IMR-90 (cell line): ENCODE results near the gene AHI1. TPM values are rescaled to one million over a fixed set of nuclear protein-coding genes. Genes with fewer than 3 reads are reported as not detected.

Experiments
- ATAC-seq: fragments of 200-7000 bp; cut with Tn5 transposase; 2 replicates; pipeline ENCODE4 v1.9.1; 2020; ENCODE audit warnings: low read depth, mild to moderate bottlenecking, moderate library complexity
- BruUV-seq: library from RNA; stranded (reverse); fragments of 400-500 nt; replicated peaks from 2 replicates; lab custom pipeline; 2021; lab: Mats Ljungman, UMichigan
- CTCF ChIA-PET: fragments of 300-600 bp; formaldehyde crosslinking; extraction: SDS; loops from one replicate; lab custom pipeline; 2021; ENCODE audit warnings: antibody characterized with exemption; lab: Yijun Ruan, JAX
- POLR2A ChIA-PET: fragments of 300-600 bp; sonication (Branson Sonifier 250); formaldehyde crosslinking; loops from one replicate; lab custom pipeline; 2022; ENCODE audit warnings: antibody characterized with exemption; ENCODE audit not compliant: unreplicated experiment; lab: Charles Lee
- DNase-seq: peaks from one replicate; pipeline ENCODE4 v3.0.0; 2013
- H2AFZ ChIP-seq: replicated peaks from 2 replicates; pipeline ENCODE3; 2013; ENCODE audit warnings: low read length, mild to moderate bottlenecking; ENCODE audit not compliant: poor library complexity
- H2AK5ac ChIP-seq: 2 replicates; pipeline ENCODE4 v1.6.1; 2013; ENCODE audit warnings: low read depth, low read length, inconsistent platforms
- H2AK9ac ChIP-seq: replicated peaks from 2 replicates; pipeline ENCODE3; 2013; ENCODE audit warnings: mild to moderate bottlenecking, low read depth, low read length, moderate library complexity; ENCODE audit not compliant: poor library complexity
- H2BK120ac ChIP-seq: 2 replicates; pipeline ENCODE4 v1.6.1; 2013; ENCODE audit warnings: low read depth, low read length, inconsistent platforms
- H2BK15ac ChIP-seq: 3 replicates; pipeline ENCODE4 v1.6.1; 2013; ENCODE audit warnings: low read depth, low read length, inconsistent platforms
- H2BK20ac ChIP-seq: 2 replicates; pipeline ENCODE4 v1.6.1; 2013; ENCODE audit warnings: low read depth, mild to moderate bottlenecking, inconsistent platforms, low read length, moderate library complexity
- H2BK5ac ChIP-seq: 2 replicates; pipeline ENCODE4 v1.6.1; 2013; ENCODE audit warnings: mild to moderate bottlenecking, low read depth, low read length, inconsistent platforms; ENCODE audit not compliant: poor library complexity, severe bottlenecking
- H3K14ac ChIP-seq: replicated peaks from 2 replicates; pipeline ENCODE4 v1.6.1; 2013; ENCODE audit warnings: low read depth, low read length, inconsistent platforms
- H3K18ac ChIP-seq: 2 replicates; pipeline ENCODE4 v1.6.1; 2013; ENCODE audit warnings: low read depth, low read length, control low read depth
- H3K23ac ChIP-seq: 2 replicates; pipeline ENCODE4 v1.6.1; 2013; ENCODE audit warnings: low read depth, low read length, inconsistent platforms
- H3K27ac ChIP-seq: 2 replicates; pipeline ENCODE4 v1.5.1; 2013; ENCODE audit warnings: mild to moderate bottlenecking, control low read depth, low read length; ENCODE audit not compliant: insufficient read depth
- H3K27me3 ChIP-seq: 2 replicates; pipeline ENCODE4 v1.6.1; 2013; ENCODE audit warnings: low read length; ENCODE audit not compliant: control insufficient read depth, insufficient read depth
- H3K36me3 ChIP-seq: 2 replicates; pipeline ENCODE4 v1.6.1; 2013; ENCODE audit warnings: low read length, mixed read lengths; ENCODE audit not compliant: control insufficient read depth, insufficient read depth
- H3K4ac ChIP-seq: 2 replicates; pipeline ENCODE4 v1.6.1; 2013; ENCODE audit warnings: low read depth, low read length, inconsistent platforms
- H3K4me1 ChIP-seq: 2 replicates; pipeline ENCODE4 v1.6.1; 2013; ENCODE audit warnings: low read length, mixed read lengths; ENCODE audit not compliant: control insufficient read depth, insufficient read depth
- H3K4me2 ChIP-seq: 2 replicates; pipeline ENCODE4 v1.6.1; 2013; ENCODE audit warnings: low read depth, mild to moderate bottlenecking, control low read depth, low read length, moderate library complexity
- H3K4me3 ChIP-seq: 2 replicates; pipeline ENCODE4 v1.5.1; 2013; ENCODE audit warnings: low read depth, mild to moderate bottlenecking, control low read depth, low read length, moderate library complexity; ENCODE audit not compliant: insufficient read depth
- H3K56ac ChIP-seq: 2 replicates; pipeline ENCODE4 v1.6.1; 2013; ENCODE audit warnings: low read length, inconsistent platforms; ENCODE audit not compliant: insufficient read depth; ENCODE audit errors: extremely low read depth
- H3K79me1 ChIP-seq, 2 experiments: 2 replicates each; pipeline ENCODE4 v1.6.1; 2013; ENCODE audit warnings: low read length in 2 of 2, inconsistent platforms in 1 of 2, low read depth in 1 of 2
- H3K9ac ChIP-seq: 2 replicates; pipeline ENCODE4 v1.6.1; 2013; ENCODE audit warnings: low read depth, low read length, control low read depth
- H3K9me1 ChIP-seq: 2 replicates; pipeline ENCODE4 v1.6.1; 2013; ENCODE audit warnings: low read length, inconsistent platforms; ENCODE audit not compliant: insufficient read depth
- H3K9me3 ChIP-seq: 2 replicates; pipeline ENCODE4 v1.6.1; 2013; ENCODE audit warnings: low read length; ENCODE audit not compliant: control insufficient read depth, insufficient read depth
- H4K20me1 ChIP-seq: 2 replicates; pipeline ENCODE4 v1.6.1; 2013; ENCODE audit warnings: low read length, inconsistent platforms; ENCODE audit not compliant: insufficient read depth
- H4K5ac ChIP-seq: 2 replicates; pipeline ENCODE4 v1.6.1; 2013; ENCODE audit warnings: mild to moderate bottlenecking, low read depth, low read length, control low read depth
- H4K8ac ChIP-seq, 2 experiments: 2 replicates each; pipeline ENCODE4 v1.6.1; 2013; ENCODE audit warnings: low read depth in 2 of 2, low read length in 2 of 2, control low read depth in 1 of 2, inconsistent platforms in 1 of 2
- H4K91ac ChIP-seq: 2 replicates; pipeline ENCODE4 v1.6.1; 2013; ENCODE audit warnings: low read depth, low read length, inconsistent platforms; ENCODE audit not compliant: insufficient read depth
- BHLHE40 ChIP-seq: fragments of 150-350 bp; IDR thresholded peaks from 2 replicates; pipeline ENCODE4 v1.6.1; 2016; ENCODE audit warnings: mild to moderate bottlenecking, low read depth, low read length
- CEBPB ChIP-seq: IDR thresholded peaks from 2 replicates; pipeline ENCODE4 v1.6.1; 2012; ENCODE audit warnings: low read depth, low read length, improper control_type of control experiment
- CHD1 ChIP-seq: IDR thresholded peaks from 2 replicates; pipeline ENCODE4 v1.6.1; 2012; ENCODE audit warnings: low read depth, low read length, improper control_type of control experiment
- CTCF ChIP-seq: conservative IDR thresholded peaks from 2 replicates; pipeline ENCODE4 v1.5.1; 2012; ENCODE audit warnings: mild to moderate bottlenecking, low read depth, low read length, improper control_type of control experiment
- FOS ChIP-seq: fragments of 150-350 bp; IDR thresholded peaks from 2 replicates; pipeline ENCODE4 v1.6.1; 2016; ENCODE audit warnings: low read depth, low read length
- MAFK ChIP-seq: IDR thresholded peaks from 2 replicates; pipeline ENCODE4 v1.6.1; 2012; ENCODE audit warnings: low read depth, low read length, improper control_type of control experiment
- MAZ ChIP-seq: IDR thresholded peaks from 2 replicates; pipeline ENCODE4 v1.6.1; 2012; ENCODE audit warnings: low read depth, mild to moderate bottlenecking, low read length, improper control_type of control experiment, moderate library complexity, borderline replicate concordance
- MXI1 ChIP-seq: IDR thresholded peaks from 2 replicates; pipeline ENCODE4 v1.6.1; 2012; ENCODE audit warnings: low read depth, mild to moderate bottlenecking, low read length, moderate library complexity, borderline replicate concordance
- NFE2L2 ChIP-seq: fragments of 150-350 bp; IDR thresholded peaks from 2 replicates; pipeline ENCODE4 v1.6.1; 2016; ENCODE audit warnings: low read depth, mild to moderate bottlenecking, low read length
- POLR2A ChIP-seq: IDR thresholded peaks from 2 replicates; pipeline ENCODE4 v1.6.1; 2012; ENCODE audit warnings: mild to moderate bottlenecking, low read depth, low read length
- RAD21 ChIP-seq: IDR thresholded peaks from 2 replicates; pipeline ENCODE4 v1.6.1; 2012; ENCODE audit warnings: low read length, improper control_type of control experiment
- RCOR1 ChIP-seq: IDR thresholded peaks from 2 replicates; pipeline ENCODE4 v1.6.1; 2012; ENCODE audit warnings: mild to moderate bottlenecking, low read length, improper control_type of control experiment; ENCODE audit not compliant: insufficient replicate concordance
- RFX5 ChIP-seq: IDR thresholded peaks from 2 replicates; pipeline ENCODE4 v1.8.0; 2012; ENCODE audit warnings: low read depth, mild to moderate bottlenecking, low read length, moderate library complexity
- SMC3 ChIP-seq: fragments of 150-350 bp; IDR thresholded peaks from 2 replicates; pipeline ENCODE4 v1.6.1; 2016; ENCODE audit warnings: low read depth, mild to moderate bottlenecking, antibody characterized with exemption, low read length, moderate library complexity
- WGBS, 2 experiments: methylation state at CpG; one replicate each; pipeline versions ENCODE4 v1.1.5 to v1.1.7; 2013; ENCODE audit warnings: missing lambda C conversion rate in 2 of 2; ENCODE audit not compliant: insufficient read length in 1 of 2; ENCODE audit errors: extremely low coverage in 2 of 2; 5-methylcytosine and 5-hydroxymethylcytosine counted together
- dilution Hi-C: fragments of 300-500 bp; cut with HindIII; formaldehyde crosslinking; loops from one replicate; pipeline ENCODE4 v1.14.3; 2018; ENCODE audit warnings: low sequenced_read_pairs; ENCODE audit not compliant: unreplicated experiment
- in situ Hi-C: fragments of 300-500 bp; cut with MboI; formaldehyde crosslinking; loops from 3 replicates; pipeline ENCODE4 v1.14.3; 2019; ENCODE audit warnings: low sequenced_read_pairs, inconsistent platforms, mixed read lengths
- intact Hi-C: fragments of 100-400 bp; cut with micrococcal nuclease; formaldehyde crosslinking; loops from 2 replicates; pipeline ENCODE4 v1.10.0; 2022
- polyA plus RNA-seq, 3 experiments: library from polyadenylated mRNA; depleted of rRNA; stranded (reverse); fragments of >200 nt; gene quantifications; 2 replicates each; pipeline ENCODE4 v1.2.3, GENCODE V29; 2012; ENCODE audit warnings: low replicate concordance in 1 of 3
- total RNA-seq: library from RNA; depleted of rRNA; stranded (reverse); fragments of >200 nt; gene quantifications from 2 replicates; pipeline ENCODE4 v1.2.3, GENCODE V29; 2012
- TF ChIP-seq, protein P1 (sequence below): fragments of 150-350 bp; IDR thresholded peaks from 2 replicates; pipeline ENCODE4 v1.6.1; 2017; ENCODE audit warnings: mild to moderate bottlenecking, antibody characterized with exemption, low read length, low read depth

Gene AHI1
- total and polyA plus RNA-seq, 2 of the 4 experiments (the other 2 are of a cell fraction): 9.5 to 19.4 TPM

DNA sequence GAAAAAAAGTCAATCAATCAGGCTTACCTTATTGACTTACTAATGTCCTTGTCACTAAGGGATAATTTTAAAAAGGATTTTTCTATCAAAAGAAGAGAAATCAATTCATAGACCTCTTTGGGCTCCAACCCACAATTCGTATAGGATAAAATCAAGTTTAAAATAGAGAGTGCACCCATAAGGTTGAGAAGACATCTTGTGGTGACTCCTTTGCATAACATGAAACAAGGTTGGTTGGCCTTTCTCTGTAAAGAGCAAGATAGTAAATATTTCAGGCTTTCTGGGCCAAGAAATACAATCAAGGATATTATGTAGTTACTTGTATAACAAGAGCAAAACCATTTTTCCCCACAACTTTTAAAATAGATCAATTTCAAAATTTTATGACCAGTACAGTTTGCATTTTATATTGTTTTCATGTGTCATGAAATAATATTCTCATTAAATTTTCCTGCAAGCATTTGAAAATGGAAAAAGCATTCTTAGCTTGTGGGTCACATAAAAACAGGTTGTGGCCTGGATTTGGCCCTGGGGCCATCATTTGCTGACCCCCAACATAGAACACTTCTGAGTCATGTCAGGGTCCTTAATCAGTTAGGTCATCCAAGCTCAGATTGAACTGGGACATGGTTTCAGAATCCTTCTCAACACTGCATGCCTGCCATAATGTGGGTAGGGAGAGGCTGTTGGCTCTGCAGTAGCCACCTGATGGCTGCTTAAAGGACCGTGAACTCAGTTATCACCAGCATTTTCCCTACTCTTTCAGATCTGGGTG, 239.7 kb downstream of the AHI1 start:
- no peaks in the 10 kb centered on the region for H3K9me3 ChIP-seq
- H2BK5ac ChIP-seq: no peak overlapping the region
- ChIA-PET CTCF (interaction anchor here (0.6 kb wide), 2 partner anchors 7 to 111 kb away, joined by 3 read pairs; no protein-coding TSS in a partner anchor), POLR2A (no interaction called here)
- H4K20me1 ChIP-seq: no peaks in the 10 kb centered on the region
- dilution Hi-C loops: no loop called here
- no peak overlapping the region for H3K4me2 ChIP-seq
- ATAC-seq (no peak), DNase-seq (no peak)
- no peaks in the 10 kb centered on the region for H3K9me1 ChIP-seq
- no peaks in the 10 kb centered on the region for H3K79me1 ChIP-seq
- H3K9ac ChIP-seq: no peak overlapping the region
- no peak overlapping the region for H4K5ac ChIP-seq
- no peak overlapping the region for H3K56ac ChIP-seq
- no peak overlapping the region for H2BK120ac ChIP-seq
- intact Hi-C loops: no loop called here
- no peak overlapping the region for H2AK5ac ChIP-seq
- H4K8ac ChIP-seq: no peak overlapping the region
- no peak overlapping the region for H3K18ac ChIP-seq
- H3K14ac ChIP-seq: no peak overlapping the region
- H3K23ac ChIP-seq: no peak overlapping the region
- H3K27me3 ChIP-seq: peaks cover 13% of the 10 kb centered on the region
- H2BK15ac ChIP-seq: no peak overlapping the region
- no CpG with 5 or more reads among the region's 2 CpGs for WGBS, 2 experiments
- no peak overlapping the region for H3K4ac ChIP-seq
- no peak overlapping the region for H4K91ac ChIP-seq
- no peaks in the 10 kb centered on the region for H3K4me1 ChIP-seq
- no TSS peak for BruUV-seq
- in situ Hi-C loops: no loop called here
- H3K4me3 ChIP-seq: no peak overlapping the region
- H3K36me3 ChIP-seq: no peaks in the 10 kb centered on the region
- H2AFZ ChIP-seq: no peak overlapping the region
- no peak overlapping the region for H2BK20ac ChIP-seq
- no peak overlapping the region for H3K27ac ChIP-seq
- no peak overlapping the region for H2AK9ac ChIP-seq
- TF ChIP-seq RAD21: no peak; the same call in 1 of the 2 replicates
- no peak for TF ChIP-seq FOS
- TF ChIP-seq MXI1: no peak
- TF ChIP-seq RCOR1: no peak
- no peak for TF ChIP-seq MAFK
- TF ChIP-seq, protein P1, sequence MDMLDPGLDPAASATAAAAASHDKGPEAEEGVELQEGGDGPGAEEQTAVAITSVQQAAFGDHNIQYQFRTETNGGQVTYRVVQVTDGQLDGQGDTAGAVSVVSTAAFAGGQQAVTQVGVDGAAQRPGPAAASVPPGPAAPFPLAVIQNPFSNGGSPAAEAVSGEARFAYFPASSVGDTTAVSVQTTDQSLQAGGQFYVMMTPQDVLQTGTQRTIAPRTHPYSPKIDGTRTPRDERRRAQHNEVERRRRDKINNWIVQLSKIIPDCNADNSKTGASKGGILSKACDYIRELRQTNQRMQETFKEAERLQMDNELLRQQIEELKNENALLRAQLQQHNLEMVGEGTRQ: no peak
- no peak for TF ChIP-seq RFX5
- no peak for TF ChIP-seq CHD1
- TF ChIP-seq CTCF: no peak
- no peak for TF ChIP-seq CEBPB
- TF ChIP-seq NFE2L2: no peak
- TF ChIP-seq POLR2A: no peak
- no peak for TF ChIP-seq BHLHE40
- no peak for TF ChIP-seq MAZ
- TF ChIP-seq SMC3: no peak; the same call in 1 of the 2 replicates
